ENCODE measurements around the gene LAT.
"Not testable (repeated sequence)": the region's sequence is repeated elsewhere in the genome, so short reads cannot be mapped to it uniquely, and the experiment has no call there.

The LAT gene

GRCh38 chr16:28980330-28980729 lies 4.5 kb upstream of the LAT start:
- not testable (repeated sequence) for DNase-seq

- no peak for DNase-seq
Observed at GRCh38 chr16:28980929-28981328, 3.9 kb upstream of the LAT start.

- no peak for DNase-seq
Observed at GRCh38 chr16:28981517-28981916, 3.3 kb upstream of the LAT start.

- DNase-seq: no peak
Observed at GRCh38 chr16:28982418-28982817, 2.4 kb upstream of the LAT start.

GRCh38 chr16:28982949-28983348 lies 1.9 kb upstream of the LAT start:
- no peak for DNase-seq

GRCh38 chr16:28983644-28984043 lies 1.2 kb upstream of the LAT start:
- DNase-seq: no peak

GRCh38 chr16:28984091-28984490 lies 761 bp upstream of the LAT start:
- DNase-seq: no peak

GRCh38 chr16:28985211-28986041 lies 574 bp downstream of the LAT start:
- DNase-seq: no peak

GRCh38 chr16:28986046-28986445 lies 1.2 kb downstream of the LAT start:
- DNase-seq: no peak

GRCh38 chr16:28986492-28986891 lies 1.6 kb downstream of the LAT start:
- no peak for DNase-seq

- DNase-seq: no peak
Observed at GRCh38 chr16:28987170-28987853, 2.5 kb downstream of the LAT start.

- no peak for DNase-seq
Observed at GRCh38 chr16:28989363-28989762, 4.5 kb downstream of the LAT start.

- DNase-seq: no peak
Observed at GRCh38 chr16:28990375-28991040, 5.7 kb downstream of the LAT start.

GRCh38 chr16:28991687-28992086 lies 6.8 kb downstream of the LAT start:
- no peak for DNase-seq

- DNase-seq: no peak
Observed at GRCh38 chr16:28992496-28992895, 7.6 kb downstream of the LAT start.

- DNase-seq: no peak
Observed at GRCh38 chr16:28998837-28999236, 14.0 kb downstream of the LAT start.

GRCh38 chr16:28999577-28999976 lies 14.7 kb downstream of the LAT start:
- DNase-seq: no peak

GRCh38 chr16:29000019-29000418 lies 15.2 kb downstream of the LAT start:
- DNase-seq: no peak

- DNase-seq: not testable (repeated sequence)
Observed at GRCh38 chr16:29004496-29005139, 19.8 kb downstream of the LAT start.

- DNase-seq: no peak
Observed at GRCh38 chr16:29007730-29008593, 23.1 kb downstream of the LAT start.

- DNase-seq: no peak
Observed at GRCh38 chr16:29009050-29009837, 24.4 kb downstream of the LAT start.

- no peak for DNase-seq
Observed at GRCh38 chr16:29009838-29010166, 24.9 kb downstream of the LAT start.

All from DMS 273 treated with DMSO at 0.1 percent for 48 hours (cell line).